Keratinocyte (primary cell): ENCODE data around the gene IQCK. TPM values are rescaled to one million over a fixed set of nuclear protein-coding genes. Genes with fewer than 3 reads are reported as not detected.

ENCODE experiments used
- DNase-seq: peaks from one replicate; pipeline ENCODE4 v3.0.0-alpha.2; 2011; ENCODE audit warnings: low read depth, missing footprints, low spot score
- FAIRE-seq: peaks from 2 replicates; lab custom pipeline; 2011; peaks lifted over from hg19 to GRCh38; lab: Jason Lieb, UNC
- H2AFZ ChIP-seq: 2 replicates; pipeline ENCODE4 v1.6.0; 2012; ENCODE audit warnings: low read length, control low read depth, inconsistent platforms; ENCODE audit not compliant: control insufficient read depth
- H3K27ac ChIP-seq: 2 replicates; pipeline ENCODE4 v1.5.1; 2011; ENCODE audit warnings: low read length; ENCODE audit not compliant: control insufficient read depth, insufficient read depth
- H3K27me3 ChIP-seq: 3 replicates; pipeline ENCODE4 v1.6.0; 2011; ENCODE audit warnings: low read length; ENCODE audit not compliant: control insufficient read depth, insufficient read depth; ENCODE audit errors: extremely low read depth
- H3K36me3 ChIP-seq, 2 experiments: 2 replicates in 1 of 2; 3 replicates in 1 of 2; pipeline ENCODE4 v1.5.1; 2011; ENCODE audit warnings: low read length in 2 of 2, mild to moderate bottlenecking in 1 of 2; ENCODE audit not compliant: control insufficient read depth in 2 of 2, insufficient read depth in 2 of 2; ENCODE audit errors: extremely low read depth in 1 of 2
- H3K4me1 ChIP-seq: 3 replicates; pipeline ENCODE4 v1.5.1; 2011; ENCODE audit warnings: low read length; ENCODE audit not compliant: control insufficient read depth, insufficient read depth; ENCODE audit errors: extremely low read depth
- H3K4me2 ChIP-seq: 3 replicates; pipeline ENCODE4 v1.6.0; 2011; ENCODE audit warnings: low read depth, low read length; ENCODE audit not compliant: control insufficient read depth, insufficient read depth; ENCODE audit errors: extremely low read depth
- H3K4me3 ChIP-seq, 3 experiments: fragments of 200-600 bp in 1 of 3; sonication (generic) in 1 of 3; 2 replicates in 2 of 3; 3 replicates in 1 of 3; pipeline ENCODE4 v1.5.1; 2011 to 2016; ENCODE audit warnings: low read length in 3 of 3, mild to moderate bottlenecking in 3 of 3, control low read depth in 2 of 3, inconsistent platforms in 1 of 3, low read depth in 1 of 3, mixed read lengths in 1 of 3, mixed run types in 1 of 3, moderate library complexity in 1 of 3; ENCODE audit not compliant: control insufficient read depth in 2 of 3, insufficient read depth in 2 of 3; ENCODE audit errors: extremely low read depth in 1 of 3
- H3K79me2 ChIP-seq: 2 replicates; pipeline ENCODE4 v1.6.0; 2012; ENCODE audit warnings: low read length; ENCODE audit not compliant: control insufficient read depth, insufficient read depth
- H3K9ac ChIP-seq: 3 replicates; pipeline ENCODE4 v1.6.0; 2011; ENCODE audit warnings: low read length; ENCODE audit not compliant: control insufficient read depth, insufficient read depth; ENCODE audit errors: extremely low read depth
- H3K9me1 ChIP-seq: 3 replicates; pipeline ENCODE4 v1.6.0; 2011; ENCODE audit warnings: low read length; ENCODE audit not compliant: control insufficient read depth, insufficient read depth; ENCODE audit errors: extremely low read depth
- H3K9me3 ChIP-seq: 2 replicates; pipeline ENCODE4 v1.5.1; 2012; ENCODE audit warnings: low read depth, low read length; ENCODE audit not compliant: control insufficient read depth
- H4K20me1 ChIP-seq: 3 replicates; pipeline ENCODE4 v1.6.0; 2011; ENCODE audit warnings: low read length; ENCODE audit not compliant: control insufficient read depth, insufficient read depth; ENCODE audit errors: extremely low read depth
- EZH2 ChIP-seq: IDR thresholded peaks from one replicate; pipeline ENCODE4 v1.6.1; 2012; ENCODE audit warnings: inconsistent platforms, mild to moderate bottlenecking, low read length, moderate library complexity
- dilution Hi-C: fragments of 300-500 bp; cut with MboI; formaldehyde crosslinking; loops from one replicate; pipeline ENCODE4 v1.7.0; 2020; ENCODE audit warnings: low sequenced_read_pairs; ENCODE audit not compliant: extremely low pct_ligation_motif_present
- polyA plus RNA-seq, 5 experiments: library from polyadenylated mRNA; depleted of rRNA in 3 of 5; stranded (reverse) in 3 of 5; stranded (forward) in 1 of 5; unstranded in 1 of 5; fragments of >200 nt; gene quantifications; 1 replicate in 1 of 5; 2 replicates in 3 of 5; 3 replicates in 1 of 5; pipeline versions ENCODE4 v1.2.1 to v1.2.3, GENCODE V29; 2011 to 2012; ENCODE audit warnings: missing spikeins in 2 of 5, low read depth in 1 of 5, low replicate concordance in 1 of 5
- TF ChIP-seq, protein P1 (sequence below), 3 experiments: IDR thresholded peaks in 1 of 3; conservative IDR thresholded peaks in 1 of 3; optimal IDR thresholded peaks in 1 of 3; 2 replicates in 2 of 3; 3 replicates in 1 of 3; pipeline versions ENCODE3 to v1.5.1; 2011; ENCODE audit warnings: low read length in 3 of 3, mild to moderate bottlenecking in 3 of 3, moderate library complexity in 2 of 3, control low read depth in 1 of 3, inconsistent platforms in 1 of 3; ENCODE audit not compliant: insufficient read depth in 2 of 3; ENCODE audit errors: extremely low read depth in 1 of 3

IQCK gene
- polyA plus RNA-seq, 1 donor (not counting 4 experiments of a cell fraction or from before 2014, with no cell fraction given) = 9.7 TPM

DNA sequence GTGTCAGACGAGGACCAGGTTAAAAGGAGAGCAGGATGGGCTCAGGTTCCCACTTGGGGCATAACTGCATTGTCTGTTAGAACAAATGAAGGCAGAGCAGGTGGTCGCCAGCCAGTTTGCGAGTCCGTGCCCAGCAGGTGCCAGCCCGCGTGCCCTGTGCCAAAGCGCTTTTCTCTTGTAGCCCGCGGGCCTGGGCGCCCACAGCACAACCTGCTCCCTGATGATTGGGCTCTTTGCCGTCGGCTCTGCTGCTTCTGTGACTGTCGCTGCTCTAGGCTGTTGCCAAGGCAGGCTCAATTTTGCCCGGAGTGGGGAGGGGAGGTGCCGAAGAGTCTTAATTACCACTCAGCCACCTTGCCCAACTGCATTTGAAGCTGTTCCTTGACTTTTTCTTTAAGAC is 21.1 kb upstream of the IQCK start:
- dilution Hi-C loops = no loop called here
- Histone ChIP-seq H2AFZ (no peak overlapping the region), H3K4me3 (no peak overlapping the region), H3K9me3 (no peaks in the 10 kb centered on the region), H3K4me1 (peaks cover 16% of the 10 kb centered on the region), H4K20me1 (peaks cover 12% of the 10 kb centered on the region), H3K27me3 (no peaks in the 10 kb centered on the region), H3K36me3 (peaks cover 4 to 19% of the 10 kb centered on the region in 2 experiments), H3K27ac (no peak overlapping the region), H3K9ac (no peak overlapping the region), H3K9me1 (no peaks in the 10 kb centered on the region), H3K79me2 (no peaks in the 10 kb centered on the region), H3K4me2 (peak overlapping the region; percentile 74)
- DNase-seq (no peak), FAIRE-seq (no peak)
- TF ChIP-seq EZH2 = no peak
- TF ChIP-seq, protein P1, sequence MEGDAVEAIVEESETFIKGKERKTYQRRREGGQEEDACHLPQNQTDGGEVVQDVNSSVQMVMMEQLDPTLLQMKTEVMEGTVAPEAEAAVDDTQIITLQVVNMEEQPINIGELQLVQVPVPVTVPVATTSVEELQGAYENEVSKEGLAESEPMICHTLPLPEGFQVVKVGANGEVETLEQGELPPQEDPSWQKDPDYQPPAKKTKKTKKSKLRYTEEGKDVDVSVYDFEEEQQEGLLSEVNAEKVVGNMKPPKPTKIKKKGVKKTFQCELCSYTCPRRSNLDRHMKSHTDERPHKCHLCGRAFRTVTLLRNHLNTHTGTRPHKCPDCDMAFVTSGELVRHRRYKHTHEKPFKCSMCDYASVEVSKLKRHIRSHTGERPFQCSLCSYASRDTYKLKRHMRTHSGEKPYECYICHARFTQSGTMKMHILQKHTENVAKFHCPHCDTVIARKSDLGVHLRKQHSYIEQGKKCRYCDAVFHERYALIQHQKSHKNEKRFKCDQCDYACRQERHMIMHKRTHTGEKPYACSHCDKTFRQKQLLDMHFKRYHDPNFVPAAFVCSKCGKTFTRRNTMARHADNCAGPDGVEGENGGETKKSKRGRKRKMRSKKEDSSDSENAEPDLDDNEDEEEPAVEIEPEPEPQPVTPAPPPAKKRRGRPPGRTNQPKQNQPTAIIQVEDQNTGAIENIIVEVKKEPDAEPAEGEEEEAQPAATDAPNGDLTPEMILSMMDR (optimal IDR thresholded peaks at IDR 0.05 in 1 of 3, IDR thresholded peaks at IDR 0.05 in 1 of 3, conservative IDR thresholded peaks at IDR 0.05 in 1 of 3; ENCODE audit: extremely low read depth in 1 of 3, insufficient read depth in 2 of 3, low read length in 3 of 3) = no peak

DNA sequence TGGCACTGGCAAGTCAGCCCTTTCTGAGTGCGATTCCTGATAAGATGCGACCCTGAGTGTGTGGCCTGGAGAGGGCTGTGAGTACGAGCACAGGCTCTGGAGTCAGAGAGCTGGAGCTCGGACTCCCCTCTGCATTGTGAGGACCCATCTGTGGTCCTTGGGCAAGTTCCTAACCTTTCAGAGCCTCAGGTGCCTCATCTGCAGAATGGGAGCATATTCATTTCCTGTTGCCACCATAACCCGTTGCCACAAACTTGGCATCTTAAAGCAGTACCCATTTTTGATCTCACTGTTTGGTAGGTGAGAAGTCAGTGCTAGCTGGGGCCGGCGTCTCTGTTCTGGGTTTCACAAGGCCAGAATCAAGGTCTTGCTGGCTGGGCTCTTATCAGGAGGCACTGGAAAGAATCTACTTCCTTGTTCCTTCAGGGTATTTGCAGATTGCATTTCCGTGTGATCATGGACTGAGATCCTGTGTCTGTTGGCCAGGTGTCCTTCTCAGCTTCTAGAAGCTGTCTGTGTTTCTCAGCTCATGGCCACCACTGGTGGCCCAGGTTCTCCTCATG is 20.2 kb upstream of the IQCK start:
- H3K79me2 ChIP-seq = no peaks in the 10 kb centered on the region
- peaks cover 1 to 19% of the 10 kb centered on the region in 2 experiments for H3K36me3 ChIP-seq
- dilution Hi-C loops = no loop called here
- H3K9ac ChIP-seq = no peak overlapping the region
- no peak overlapping the region for H3K4me3 ChIP-seq
- no peaks in the 10 kb centered on the region for H3K27me3 ChIP-seq
- TF ChIP-seq, protein P1 (optimal IDR thresholded peaks at IDR 0.05 in 1 of 3, IDR thresholded peaks at IDR 0.05 in 1 of 3, conservative IDR thresholded peaks at IDR 0.05 in 1 of 3; ENCODE audit: extremely low read depth in 1 of 3, insufficient read depth in 2 of 3, low read length in 3 of 3) = no peak
- TF ChIP-seq EZH2 = no peak
- H3K9me3 ChIP-seq = no peaks in the 10 kb centered on the region
- no peak overlapping the region for H2AFZ ChIP-seq
- FAIRE-seq (no peak), DNase-seq (no peak)
- no peak overlapping the region for H3K27ac ChIP-seq
- peaks cover 12% of the 10 kb centered on the region for H4K20me1 ChIP-seq
- no peak overlapping the region for H3K4me2 ChIP-seq
- peaks cover 16% of the 10 kb centered on the region for H3K4me1 ChIP-seq
- H3K9me1 ChIP-seq = no peaks in the 10 kb centered on the region
